Caco-2 (cell line): ENCODE data around the gene SHFL. TPM values are rescaled to one million over a fixed set of nuclear protein-coding genes. Genes with fewer than 3 reads are reported as not detected.

ENCODE experiments used
- BruUV-seq: library from RNA; stranded (reverse); fragments of 400-500 nt; replicated peaks from 2 replicates; lab custom pipeline; 2021; lab: Mats Ljungman, UMichigan
- CTCF ChIA-PET: fragments of 300-600 bp; sonication (Branson Sonifier 250); formaldehyde crosslinking; loops from one replicate; lab custom pipeline; 2022; ENCODE audit warnings: antibody characterized with exemption; lab: Charles Lee
- POLR2A ChIA-PET: fragments of 300-600 bp; sonication (Branson Sonifier 250); formaldehyde crosslinking; loops from one replicate; lab custom pipeline; 2022; ENCODE audit warnings: antibody characterized with exemption; lab: Charles Lee
- DNase-seq, 2 experiments: peaks; one replicate each; pipeline versions ENCODE4 v3.0.0 to v3.0.0-alpha.2; 2020 to 2022
- H3K27me3 ChIP-seq: replicated peaks from 2 replicates; pipeline ENCODE4 v1.6.0; 2011; ENCODE audit warnings: low read length; ENCODE audit not compliant: control insufficient read depth, insufficient read depth
- H3K36me3 ChIP-seq: 2 replicates; pipeline ENCODE4 v1.5.1; 2011; ENCODE audit warnings: low read length; ENCODE audit not compliant: control insufficient read depth, insufficient read depth
- H3K4me1 ChIP-seq: fragments of 250-450 bp; sonication (Bioruptor Pico); 2 replicates; pipeline ENCODE4 v1.5.1; 2020; ENCODE audit warnings: mild to moderate bottlenecking
- H3K4me3 ChIP-seq: 2 replicates; pipeline ENCODE4 v1.5.1; 2011; ENCODE audit warnings: low read depth, mild to moderate bottlenecking, control low read depth, low read length
- H3K9me3 ChIP-seq: fragments of 250-450 bp; sonication (Bioruptor Pico); 2 replicates; pipeline ENCODE4 v1.5.1; 2020; ENCODE audit warnings: mild to moderate bottlenecking, moderate library complexity
- H3K27ac Mint-ChIP-seq: one replicate; pipeline ENCODE4 v1.8.0; 2022; ENCODE audit warnings: mixed read lengths; ENCODE audit not compliant: unreplicated experiment
- H3K27me3 Mint-ChIP-seq: one replicate; pipeline ENCODE4 v1.8.0; 2022; ENCODE audit warnings: mixed read lengths; ENCODE audit not compliant: insufficient read depth, unreplicated experiment
- H3K36me3 Mint-ChIP-seq: one replicate; pipeline ENCODE4 v1.8.0; 2022; ENCODE audit warnings: mild to moderate bottlenecking, mixed read lengths; ENCODE audit not compliant: insufficient read depth, unreplicated experiment
- H3K4me1 Mint-ChIP-seq: one replicate; pipeline ENCODE4 v1.8.0; 2022; ENCODE audit warnings: low read depth, mixed read lengths; ENCODE audit not compliant: unreplicated experiment
- H3K4me3 Mint-ChIP-seq: one replicate; pipeline ENCODE4 v1.8.0; 2022; ENCODE audit warnings: mild to moderate bottlenecking, moderate library complexity, mixed read lengths; ENCODE audit not compliant: unreplicated experiment
- H3K9me3 Mint-ChIP-seq: one replicate; pipeline ENCODE4 v1.8.0; 2022; ENCODE audit warnings: mixed read lengths; ENCODE audit not compliant: unreplicated experiment
- intact Hi-C: fragments of 100-400 bp; cut with micrococcal nuclease; formaldehyde crosslinking; loops from one replicate; pipeline ENCODE4 v1.10.0; 2022; ENCODE audit not compliant: unreplicated experiment
- total RNA-seq: library from RNA; stranded (reverse); gene quantifications from 2 replicates; pipeline ENCODE4 v1.2.3, GENCODE V29; 2022
- TF ChIP-seq, protein P1 (sequence below), 2 experiments: fragments of 200-600 bp in 1 of 2; IDR thresholded peaks; 1 replicate in 1 of 2; 2 replicates in 1 of 2; pipeline versions ENCODE4 v1.5.1 to v1.8.0; 2011 to 2022; ENCODE audit warnings: antibody characterized with exemption in 1 of 2, control low read depth in 1 of 2, inconsistent platforms in 1 of 2, low read depth in 1 of 2, low read length in 1 of 2, mild to moderate bottlenecking in 1 of 2, moderate library complexity in 1 of 2; ENCODE audit not compliant: insufficient read depth in 1 of 2, severe bottlenecking in 1 of 2, unreplicated experiment in 1 of 2

The SHFL gene
- total RNA-seq, 1 experiment from 2014 or later = 6.2 TPM

DNA sequence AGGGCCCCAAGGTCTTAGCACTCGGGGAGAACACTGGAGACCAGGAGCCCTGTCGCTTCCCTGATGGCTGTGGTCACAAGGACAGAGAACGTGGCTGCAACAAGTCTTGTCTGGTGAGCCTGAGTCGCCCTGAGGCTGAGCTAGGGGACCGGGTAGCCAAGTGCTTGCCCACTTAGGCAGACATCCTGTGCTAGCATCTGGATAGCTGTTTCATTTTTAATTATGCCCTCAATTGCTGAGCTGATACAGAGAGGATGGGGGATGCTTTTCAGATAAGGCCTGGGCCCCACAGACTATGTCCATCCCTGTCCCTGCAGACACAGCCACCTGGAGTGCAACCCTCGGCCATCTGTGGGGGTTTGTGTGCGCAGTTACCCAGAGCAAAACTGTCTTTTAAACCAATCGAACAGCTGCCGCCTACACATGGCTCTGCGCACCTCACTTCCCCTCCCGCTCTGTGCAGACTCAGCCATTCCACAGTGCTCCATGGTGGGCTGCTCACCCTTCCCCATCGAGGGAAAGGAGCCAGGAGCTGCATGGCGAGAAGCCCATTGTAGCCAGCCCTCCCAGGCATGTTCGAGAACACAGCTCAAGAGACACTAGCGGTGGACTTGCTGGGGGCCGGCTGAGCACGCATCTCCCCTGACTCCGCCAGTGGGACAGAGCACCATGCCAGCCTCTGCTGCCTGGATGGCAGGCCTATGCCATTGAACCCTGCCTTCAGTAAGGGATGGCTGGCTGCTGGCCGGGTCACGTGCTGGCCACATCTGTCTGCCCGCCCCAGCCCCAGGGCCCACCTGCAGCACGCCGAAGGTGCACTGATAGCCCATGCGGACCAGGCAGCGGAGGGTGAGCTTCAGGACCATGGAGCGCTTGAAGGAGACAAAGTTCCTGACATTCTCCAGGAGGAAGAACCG is 53.0 kb downstream of the SHFL start:
- Histone ChIP-seq H3K27me3 (no peaks in the 10 kb centered on the region), H3K36me3 (no peaks in the 10 kb centered on the region; the same call in 1 of the 2 replicates), H3K9me3 (no peaks in the 10 kb centered on the region), H3K4me1 (no peaks in the 10 kb centered on the region), H3K4me3 (no peak overlapping the region)
- ChIA-PET POLR2A (interaction anchor here (0.6 kb wide), 1 partner anchor 67 kb away, joined by 3 read pairs; no protein-coding TSS in a partner anchor), CTCF (no interaction called here)
- Mint-ChIP-seq H3K27me3 (no peaks in the 10 kb centered on the region), H3K9me3 (no peaks in the 10 kb centered on the region), H3K27ac (no peak overlapping the region), H3K4me1 (no peaks in the 10 kb centered on the region), H3K36me3 (peaks cover 64% of the 10 kb centered on the region), H3K4me3 (no peak overlapping the region)
- no TSS peak for BruUV-seq
- intact Hi-C loops = no loop called here
- DNase-seq = no peak
- TF ChIP-seq, protein P1, sequence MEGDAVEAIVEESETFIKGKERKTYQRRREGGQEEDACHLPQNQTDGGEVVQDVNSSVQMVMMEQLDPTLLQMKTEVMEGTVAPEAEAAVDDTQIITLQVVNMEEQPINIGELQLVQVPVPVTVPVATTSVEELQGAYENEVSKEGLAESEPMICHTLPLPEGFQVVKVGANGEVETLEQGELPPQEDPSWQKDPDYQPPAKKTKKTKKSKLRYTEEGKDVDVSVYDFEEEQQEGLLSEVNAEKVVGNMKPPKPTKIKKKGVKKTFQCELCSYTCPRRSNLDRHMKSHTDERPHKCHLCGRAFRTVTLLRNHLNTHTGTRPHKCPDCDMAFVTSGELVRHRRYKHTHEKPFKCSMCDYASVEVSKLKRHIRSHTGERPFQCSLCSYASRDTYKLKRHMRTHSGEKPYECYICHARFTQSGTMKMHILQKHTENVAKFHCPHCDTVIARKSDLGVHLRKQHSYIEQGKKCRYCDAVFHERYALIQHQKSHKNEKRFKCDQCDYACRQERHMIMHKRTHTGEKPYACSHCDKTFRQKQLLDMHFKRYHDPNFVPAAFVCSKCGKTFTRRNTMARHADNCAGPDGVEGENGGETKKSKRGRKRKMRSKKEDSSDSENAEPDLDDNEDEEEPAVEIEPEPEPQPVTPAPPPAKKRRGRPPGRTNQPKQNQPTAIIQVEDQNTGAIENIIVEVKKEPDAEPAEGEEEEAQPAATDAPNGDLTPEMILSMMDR (IDR thresholded peaks at IDR 0.05; ENCODE audit: insufficient read depth in 1 of 2, low read depth in 1 of 2, low read length in 1 of 2, severe bottlenecking in 1 of 2, unreplicated experiment in 1 of 2) = no peak

DNA sequence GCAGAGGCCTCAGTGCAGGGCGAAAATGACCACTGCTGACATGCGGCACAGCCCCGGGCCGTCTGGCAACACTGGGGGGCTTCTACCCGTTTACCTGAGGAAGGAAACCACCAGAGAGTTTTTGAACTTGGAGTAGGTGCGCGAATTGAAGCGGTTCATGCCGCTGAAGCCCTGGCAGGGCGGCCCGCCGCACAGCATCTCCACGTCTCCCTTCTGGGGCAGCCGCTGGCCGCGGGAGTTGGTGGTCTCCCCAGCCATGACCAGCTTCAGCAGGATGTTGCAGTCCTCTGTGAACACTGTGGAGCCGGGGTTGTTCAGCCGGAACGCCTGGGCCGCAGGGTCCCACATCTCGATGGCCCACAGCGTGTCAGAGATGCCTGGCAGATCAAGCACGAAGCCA is 53.8 kb downstream of the SHFL start:
- TF ChIP-seq, protein P1 (IDR thresholded peaks at IDR 0.05; ENCODE audit: insufficient read depth in 1 of 2, low read depth in 1 of 2, low read length in 1 of 2, severe bottlenecking in 1 of 2, unreplicated experiment in 1 of 2) = no peak
- Histone ChIP-seq H3K36me3 (no peaks in the 10 kb centered on the region; the same call in 1 of the 2 replicates), H3K4me1 (no peaks in the 10 kb centered on the region), H3K9me3 (no peaks in the 10 kb centered on the region), H3K27me3 (no peaks in the 10 kb centered on the region), H3K4me3 (no peak overlapping the region)
- Mint-ChIP-seq H3K27me3 (no peaks in the 10 kb centered on the region), H3K4me1 (no peaks in the 10 kb centered on the region), H3K4me3 (no peak overlapping the region), H3K36me3 (peaks cover 72% of the 10 kb centered on the region), H3K9me3 (no peaks in the 10 kb centered on the region), H3K27ac (no peak overlapping the region)
- BruUV-seq = no TSS peak
- CTCF ChIA-PET = no interaction called here
- POLR2A ChIA-PET = interaction anchor here (0.6 kb wide), 1 partner anchor 68 kb away, joined by 3 read pairs; no protein-coding TSS in a partner anchor
- intact Hi-C loops = no loop called here
- DNase-seq = no peak

DNA sequence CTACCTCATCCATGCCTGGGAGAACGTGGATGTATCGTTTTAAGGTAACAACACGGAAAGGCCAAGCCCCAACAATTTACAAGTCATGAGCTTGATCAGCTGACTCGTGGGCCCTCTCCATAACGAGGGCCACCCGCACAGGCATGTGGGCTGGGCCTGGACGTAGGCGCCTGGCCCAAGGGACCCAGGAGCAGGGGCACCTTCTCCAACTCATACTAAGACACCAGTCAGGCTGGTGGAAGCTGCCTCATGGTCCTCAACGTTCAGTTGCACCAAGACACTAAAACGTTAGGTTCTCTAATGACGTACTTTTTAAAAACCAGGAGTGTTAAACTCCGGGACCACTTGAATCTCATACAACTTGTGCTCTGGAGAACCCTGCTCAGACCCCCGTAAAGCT is 55.4 kb downstream of the SHFL start:
- no peak for DNase-seq
- intact Hi-C loops = no loop called here
- Histone ChIP-seq H3K9me3 (no peaks in the 10 kb centered on the region), H3K4me1 (no peaks in the 10 kb centered on the region), H3K27me3 (no peaks in the 10 kb centered on the region), H3K36me3 (no peaks in the 10 kb centered on the region; the same call in 1 of the 2 replicates), H3K4me3 (no peak overlapping the region)
- peaks cover 81% of the 10 kb centered on the region for H3K36me3 Mint-ChIP-seq
- no TSS peak for BruUV-seq
- no peaks in the 10 kb centered on the region for H3K4me1 Mint-ChIP-seq
- POLR2A ChIA-PET = no interaction called here
- no peaks in the 10 kb centered on the region for H3K9me3 Mint-ChIP-seq
- CTCF ChIA-PET = no interaction called here
- H3K4me3 Mint-ChIP-seq = no peak overlapping the region
- no peak overlapping the region for H3K27ac Mint-ChIP-seq
- TF ChIP-seq, protein P1 (IDR thresholded peaks at IDR 0.05; ENCODE audit: insufficient read depth in 1 of 2, low read depth in 1 of 2, low read length in 1 of 2, severe bottlenecking in 1 of 2, unreplicated experiment in 1 of 2) = no peak
- no peaks in the 10 kb centered on the region for H3K27me3 Mint-ChIP-seq
